ENCODE results near the gene SCGB1C1. TPM values are rescaled to one million over a fixed set of nuclear protein-coding genes. Genes with fewer than 3 reads are reported as not detected.
"Not testable (repeated sequence)": the region's sequence is repeated elsewhere in the genome, so short reads cannot be mapped to it uniquely, and the experiment has no call there.

SCGB1C1 gene
- total RNA-seq, 1 donor, result not detected

- H3K4me3 ChIP-seq (ENCODE audit: low read depth, low read length), result no peak overlapping the region
- no peak for TF ChIP-seq CTCF (IDR thresholded peaks at IDR 0.05; ENCODE audit: insufficient read depth, low read length)
- no peak for DNase-seq (ENCODE audit: low read depth)
These were observed 37.6 kb downstream of the SCGB1C1 start for GRCh38 chr11:230431-230830.

- no peak overlapping the region for H3K4me3 ChIP-seq (ENCODE audit: low read depth, low read length)
- TF ChIP-seq CTCF (IDR thresholded peaks at IDR 0.05; ENCODE audit: insufficient read depth, low read length), result no peak
- DNase-seq (ENCODE audit: low read depth), result no peak
These were observed 40.1 kb downstream of the SCGB1C1 start for GRCh38 chr11:232783-233565.

- peak overlapping the region; percentile 76 for H3K4me3 ChIP-seq (ENCODE audit: low read depth, low read length)
- TF ChIP-seq CTCF (IDR thresholded peaks at IDR 0.05; ENCODE audit: insufficient read depth, low read length), result no peak
- no peak for DNase-seq (ENCODE audit: low read depth)
These were observed 42.3 kb downstream of the SCGB1C1 start for GRCh38 chr11:235180-235579.

GRCh38 chr11:235609-235996 lies 42.7 kb downstream of the SCGB1C1 start:
- TF ChIP-seq CTCF (IDR thresholded peaks at IDR 0.05; ENCODE audit: insufficient read depth, low read length), result no peak
- H3K4me3 ChIP-seq (ENCODE audit: low read depth, low read length), result peak overlapping the region; percentile 76
- peak; percentile 34 for DNase-seq (ENCODE audit: low read depth)

- TF ChIP-seq CTCF (IDR thresholded peaks at IDR 0.05; ENCODE audit: insufficient read depth, low read length), result peak; percentile 37
- peak; percentile 67 for DNase-seq (ENCODE audit: low read depth)
- peak within 1 kb of the TSS; percentile 78 for H3K4me3 ChIP-seq (ENCODE audit: low read depth, low read length)
These were observed 43.3 kb downstream of the SCGB1C1 start, which contains the start of gene SIRT3 for GRCh38 chr11:235997-236773. Gene SIRT3 (minus strand): TSS chr11:236342. CDS start chr11:236328, 14 bp downstream.

GRCh38 chr11:236774-237767 lies 44.2 kb downstream of the SCGB1C1 start, which contains the start of gene PSMD13:
Gene PSMD13 (plus strand): TSS chr11:236976. CDS start chr11:237050, 74 bp downstream.
- peak within 1 kb of the TSS; percentile 78 for H3K4me3 ChIP-seq (ENCODE audit: low read depth, low read length)
- DNase-seq (ENCODE audit: low read depth), result peak; percentile 73
- no peak for TF ChIP-seq CTCF (IDR thresholded peaks at IDR 0.05; ENCODE audit: insufficient read depth, low read length)

- H3K4me3 ChIP-seq (ENCODE audit: low read depth, low read length), result peak overlapping the region; percentile 23
- DNase-seq (ENCODE audit: low read depth), result not testable (repeated sequence)
These were observed 45.5 kb downstream of the SCGB1C1 start for GRCh38 chr11:238346-238745.
